ENCODE results near the gene UAP1L1. TPM values are rescaled to one million over a fixed set of nuclear protein-coding genes. Genes with fewer than 3 reads are reported as not detected.

The UAP1L1 gene
- total RNA-seq, 4 donors from 2014 or later: 6.6 to 13.7 (median 7.9) TPM

DNA sequence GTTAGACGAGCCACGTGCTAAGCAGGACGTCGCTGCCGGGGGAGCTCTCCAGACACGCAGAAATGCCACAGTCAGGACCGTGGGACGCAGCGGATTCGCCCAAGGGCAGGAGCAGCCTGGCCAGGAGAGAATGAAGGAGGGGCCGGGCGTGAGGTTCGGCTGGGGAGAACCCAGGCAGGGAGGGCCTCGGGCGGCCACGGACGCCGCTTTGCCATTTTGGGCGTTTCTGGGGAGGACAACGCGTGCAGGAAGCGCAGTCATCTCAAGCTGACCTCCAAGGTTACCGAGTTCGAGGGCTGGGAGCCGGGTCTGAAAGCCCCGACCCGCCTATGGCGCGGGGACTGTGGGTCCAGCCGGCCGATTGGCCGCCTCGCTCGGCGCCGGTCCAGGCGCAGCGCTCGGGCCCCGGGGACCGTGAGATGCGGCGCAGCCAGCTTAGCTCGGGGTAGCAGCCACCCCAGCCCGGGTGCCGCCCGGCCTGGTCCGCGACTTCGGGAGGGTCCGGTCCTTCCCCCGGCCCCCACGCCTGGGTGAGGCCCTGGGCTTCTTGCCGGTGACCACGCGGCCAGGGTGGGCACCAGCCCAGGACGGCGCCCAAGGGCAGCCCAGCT is 8.7 kb downstream of the UAP1L1 start:
- DNase-seq (ENCODE audit: low spot score in 2 of 2): no peak
- peak overlapping the region; percentile 44 for H3K4me3 ChIP-seq (ENCODE audit: low read depth, poor library complexity, severe bottlenecking)
- 1 to 3% methylated on average over 27 to 47 of the region's 58 CpGs for WGBS, 2 donors
- intact Hi-C loops (cut with DNase I; ENCODE audit: low total_unique reads): no loop called here
- TF ChIP-seq, protein P1, sequence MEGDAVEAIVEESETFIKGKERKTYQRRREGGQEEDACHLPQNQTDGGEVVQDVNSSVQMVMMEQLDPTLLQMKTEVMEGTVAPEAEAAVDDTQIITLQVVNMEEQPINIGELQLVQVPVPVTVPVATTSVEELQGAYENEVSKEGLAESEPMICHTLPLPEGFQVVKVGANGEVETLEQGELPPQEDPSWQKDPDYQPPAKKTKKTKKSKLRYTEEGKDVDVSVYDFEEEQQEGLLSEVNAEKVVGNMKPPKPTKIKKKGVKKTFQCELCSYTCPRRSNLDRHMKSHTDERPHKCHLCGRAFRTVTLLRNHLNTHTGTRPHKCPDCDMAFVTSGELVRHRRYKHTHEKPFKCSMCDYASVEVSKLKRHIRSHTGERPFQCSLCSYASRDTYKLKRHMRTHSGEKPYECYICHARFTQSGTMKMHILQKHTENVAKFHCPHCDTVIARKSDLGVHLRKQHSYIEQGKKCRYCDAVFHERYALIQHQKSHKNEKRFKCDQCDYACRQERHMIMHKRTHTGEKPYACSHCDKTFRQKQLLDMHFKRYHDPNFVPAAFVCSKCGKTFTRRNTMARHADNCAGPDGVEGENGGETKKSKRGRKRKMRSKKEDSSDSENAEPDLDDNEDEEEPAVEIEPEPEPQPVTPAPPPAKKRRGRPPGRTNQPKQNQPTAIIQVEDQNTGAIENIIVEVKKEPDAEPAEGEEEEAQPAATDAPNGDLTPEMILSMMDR (IDR thresholded peaks at IDR 0.05): no peak
- TF ChIP-seq POLR2A (IDR thresholded peaks at IDR 0.05): no peak

DNA sequence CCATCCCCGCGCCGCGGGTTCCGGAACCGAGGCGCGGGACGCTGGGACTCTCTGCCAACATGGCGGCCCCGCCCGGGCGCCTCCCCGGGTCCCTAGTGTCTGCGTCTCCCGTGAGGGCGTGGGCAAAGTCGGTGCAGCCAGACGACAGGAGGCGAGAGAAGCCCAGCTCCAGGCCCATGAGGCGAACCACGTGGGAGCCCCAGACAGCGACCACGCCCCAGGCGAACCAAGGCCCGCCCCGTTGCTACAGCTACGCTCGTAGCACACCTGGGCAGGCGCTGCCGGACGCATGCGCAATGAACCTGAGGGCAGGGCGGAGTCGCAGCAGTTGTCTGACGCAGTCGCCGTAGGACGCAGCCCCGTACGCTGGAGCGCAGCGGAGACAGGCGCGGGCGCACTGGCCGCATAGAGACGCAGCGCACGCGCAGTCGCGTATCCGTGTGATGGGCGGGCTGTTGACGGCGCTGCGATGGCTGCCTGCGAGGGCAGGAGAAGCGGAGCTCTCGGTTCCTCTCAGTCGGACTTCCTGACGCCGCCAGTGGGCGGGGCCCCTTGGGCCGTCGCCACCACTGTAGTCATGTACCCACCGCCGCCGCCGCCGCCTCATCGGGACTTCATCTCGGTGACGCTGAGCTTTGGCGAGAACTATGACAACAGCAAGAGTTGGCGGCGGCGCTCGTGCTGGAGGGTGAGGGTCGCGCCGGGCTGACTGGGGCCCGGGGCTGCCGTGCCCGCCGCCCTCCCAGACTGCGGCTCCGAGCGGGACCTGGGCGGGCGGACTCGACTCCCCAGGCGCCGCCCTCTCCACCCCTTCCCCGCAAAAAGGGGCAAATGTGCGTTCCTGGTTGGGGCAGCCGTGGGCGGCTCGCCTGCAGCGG is 9.5 kb downstream of the UAP1L1 start, which contains the start of gene MAN1B1:
Gene MAN1B1 (plus strand): TSS at position 455 of the 878 bp plus-strand sequence. CDS start 15 bp downstream, at position 470.
- intact Hi-C loops (cut with DNase I; ENCODE audit: low total_unique reads): no loop called here

DNA sequence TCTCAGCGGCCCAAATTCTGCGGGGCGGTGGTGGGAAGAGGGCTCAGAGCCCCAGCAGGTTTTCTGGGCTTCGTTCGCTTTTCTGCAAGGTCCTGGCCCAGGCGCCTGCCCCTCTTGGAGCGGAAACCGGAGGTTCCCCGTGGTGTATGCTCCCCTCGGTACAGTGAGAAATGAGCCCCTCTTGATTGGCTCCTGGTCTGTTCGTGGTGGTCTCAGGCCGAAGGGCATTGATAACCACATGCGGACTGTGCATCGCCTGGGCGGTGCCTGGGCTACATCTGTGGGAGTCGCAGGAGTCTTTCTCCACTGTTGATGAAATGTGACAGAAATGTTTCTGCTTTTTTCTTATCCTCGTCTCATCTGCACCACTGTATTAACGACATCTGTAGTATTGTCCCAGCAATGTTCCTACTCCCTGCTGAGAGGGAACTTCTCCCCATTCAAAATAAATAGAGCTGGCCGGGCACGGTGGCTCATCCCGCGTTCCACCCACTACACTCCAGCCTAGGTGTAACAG is 10.2 kb downstream of the UAP1L1 start:
- intact Hi-C loops (cut with DNase I; ENCODE audit: low total_unique reads): no loop called here
- no peak for DNase-seq (ENCODE audit: low spot score in 2 of 2)
- TF ChIP-seq POLR2A (IDR thresholded peaks at IDR 0.05): no peak
- TF ChIP-seq, protein P1 (IDR thresholded peaks at IDR 0.05): no peak
- peak overlapping the region; percentile 75 for H3K4me3 ChIP-seq (ENCODE audit: low read depth, poor library complexity, severe bottlenecking)
- WGBS, 2 donors: 13 to 15% methylated on average over 12 to 17 of the region's 22 CpGs

More for the DNA sequence above, 9.5 kb downstream of the UAP1L1 start, which contains the start of gene MAN1B1:
- WGBS, 2 donors: 0% methylated on average over 60 to 62 of the region's 101 CpGs
- peak within 1 kb of the TSS; percentile 75 for H3K4me3 ChIP-seq (ENCODE audit: low read depth, poor library complexity, severe bottlenecking)
- TF ChIP-seq, protein P1 (IDR thresholded peaks at IDR 0.05): no peak
- no peak for TF ChIP-seq POLR2A (IDR thresholded peaks at IDR 0.05)
- peak; percentile 98 to 99 for DNase-seq (ENCODE audit: low spot score in 2 of 2)

DNA sequence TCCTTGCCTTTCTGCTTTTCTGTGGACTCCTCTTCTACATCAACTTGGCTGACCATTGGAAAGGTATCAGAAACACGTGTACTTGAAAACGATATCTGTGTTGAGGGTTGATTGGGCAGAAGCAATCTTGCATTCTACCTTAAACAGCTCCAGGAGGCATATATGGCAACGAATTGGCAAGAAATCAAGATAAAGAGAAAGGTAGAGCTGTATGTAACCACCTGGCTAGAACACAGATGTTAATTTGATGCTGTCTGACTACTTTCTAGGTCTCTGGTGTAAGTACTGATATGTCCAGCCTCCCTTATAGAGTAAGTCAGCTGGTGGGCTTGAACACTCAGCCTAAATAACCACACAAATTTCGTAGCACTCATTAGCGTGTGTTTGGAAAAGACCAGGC is 10.8 kb downstream of the UAP1L1 start:
- WGBS, 2 donors: 75% methylated on average over 5 of the region's 5 CpGs
- no peak for TF ChIP-seq POLR2A (IDR thresholded peaks at IDR 0.05)
- TF ChIP-seq, protein P1 (IDR thresholded peaks at IDR 0.05): no peak
- H3K4me3 ChIP-seq (ENCODE audit: low read depth, poor library complexity, severe bottlenecking): no peak overlapping the region
- no peak for DNase-seq (ENCODE audit: low spot score in 2 of 2)
- intact Hi-C loops (cut with DNase I; ENCODE audit: low total_unique reads): no loop called here

DNA sequence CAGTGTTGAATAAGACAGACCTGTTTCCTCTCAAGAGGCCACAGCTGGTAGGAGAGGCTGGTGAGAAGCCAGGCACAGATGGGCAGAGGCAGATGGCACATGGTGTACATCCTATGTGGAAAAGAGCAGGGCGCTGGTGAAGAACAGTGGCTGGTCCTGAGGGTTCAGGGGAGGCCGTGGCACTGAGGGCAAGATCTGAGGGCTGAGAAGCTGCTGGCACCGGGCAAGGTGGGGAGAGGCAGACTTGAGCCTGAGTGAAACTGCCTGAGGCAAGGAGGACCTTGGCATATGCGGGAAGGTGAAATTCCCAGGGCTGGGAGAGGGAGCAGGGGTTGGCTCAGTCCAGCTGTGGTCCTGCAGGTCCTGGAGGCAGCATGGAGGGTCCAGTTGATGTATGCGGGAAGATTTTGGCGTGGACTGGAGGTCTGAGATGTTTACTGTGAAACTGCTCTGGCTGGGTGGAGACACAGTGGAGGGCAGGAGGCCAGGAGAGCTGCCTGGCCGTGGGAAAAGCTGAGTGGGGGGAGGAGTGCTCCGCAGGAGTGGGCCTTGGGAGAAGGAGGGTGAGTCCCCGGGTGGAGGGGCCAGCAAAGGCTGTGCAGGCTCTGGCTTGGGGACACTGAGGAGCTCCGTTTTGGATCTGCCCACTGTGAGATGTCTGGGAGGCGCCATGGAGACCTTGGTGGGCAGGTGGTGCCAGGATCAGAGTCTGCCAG is 12.1 kb downstream of the UAP1L1 start:
- no peak for DNase-seq (ENCODE audit: low spot score in 2 of 2)
- TF ChIP-seq, protein P1 (IDR thresholded peaks at IDR 0.05): no peak
- no peak for TF ChIP-seq POLR2A (IDR thresholded peaks at IDR 0.05)
- intact Hi-C loops (cut with DNase I; ENCODE audit: low total_unique reads): no loop called here
- whole genome bisulfite sequencing, 2 donors: 66 to 67% methylated on average over 11 of the region's 11 CpGs
- no peak overlapping the region for H3K4me3 ChIP-seq (ENCODE audit: low read depth, poor library complexity, severe bottlenecking)
